Naive thymus-derived CD4-positive, alpha-beta T cell (primary cell): ENCODE data around the gene ITGA3. TPM values are rescaled to one million over a fixed set of nuclear protein-coding genes. Genes with fewer than 3 reads are reported as not detected.

Source experiments
- ATAC-seq: fragments of 150-1000 bp; cut with Tn5 transposase; 2 replicates; pipeline ENCODE4 v1.10.0; 2021; ENCODE audit warnings: mild to moderate bottlenecking, moderate library complexity
- CTCF ChIA-PET: fragments of 350-600 bp; sonication (Branson Sonifier 250); formaldehyde crosslinking; loops from one replicate; lab custom pipeline; 2021; ENCODE audit warnings: antibody characterized with exemption; lab: Charles Lee
- POLR2A ChIA-PET: fragments of 350-600 bp; sonication (Branson Sonifier 250); formaldehyde crosslinking; loops from one replicate; lab custom pipeline; 2021; ENCODE audit warnings: antibody characterized with exemption, inconsistent platforms; lab: Charles Lee
- DNase-seq, 9 donors: peaks; one replicate each; pipeline versions ENCODE4 v3.0.0 to v3.0.0-alpha.2; 2020 to 2022; ENCODE audit warnings: mixed read lengths in 1 of 9
- H3K27ac ChIP-seq: one replicate; pipeline ENCODE4 v1.7.0; 2013; ENCODE audit warnings: mild to moderate bottlenecking, low read depth, low read length, moderate library complexity
- H3K27me3 ChIP-seq, 2 donors: one replicate each; pipeline ENCODE4 v1.7.0; 2013; ENCODE audit warnings: low read length in 2 of 2, mild to moderate bottlenecking in 2 of 2, moderate library complexity in 2 of 2; ENCODE audit not compliant: control insufficient read depth in 2 of 2, insufficient read depth in 2 of 2
- H3K36me3 ChIP-seq, 3 experiments: 1 replicate in 2 of 3; 2 replicates in 1 of 3; pipeline ENCODE4 v1.7.0; 2013; ENCODE audit warnings: low read length in 3 of 3, mild to moderate bottlenecking in 3 of 3, moderate library complexity in 1 of 3; ENCODE audit not compliant: insufficient read depth in 3 of 3, control insufficient read depth in 2 of 3
- H3K4me1 ChIP-seq, 2 donors: one replicate each; pipeline ENCODE4 v1.7.0; 2013; ENCODE audit warnings: low read length in 2 of 2, mild to moderate bottlenecking in 2 of 2, moderate library complexity in 1 of 2; ENCODE audit not compliant: control insufficient read depth in 2 of 2, insufficient read depth in 2 of 2
- H3K4me3 ChIP-seq: 2 replicates; pipeline ENCODE4 v1.7.0; 2013; ENCODE audit warnings: mild to moderate bottlenecking, low read length
- H3K9me3 ChIP-seq, 3 experiments: 1 replicate in 2 of 3; 2 replicates in 1 of 3; pipeline ENCODE4 v1.7.0; 2013; ENCODE audit warnings: low read length in 3 of 3; ENCODE audit not compliant: control insufficient read depth in 2 of 3
- H3K27ac Mint-ChIP-seq, 9 donors: one replicate each; pipeline ENCODE4 v1.8.0; 2020 to 2022; ENCODE audit warnings: mixed read lengths in 9 of 9, mild to moderate bottlenecking in 8 of 9, moderate library complexity in 5 of 9, inconsistent platforms in 2 of 9
- H3K27me3 Mint-ChIP-seq, 5 donors: one replicate each; pipeline ENCODE4 v1.8.0; 2021 to 2022; ENCODE audit warnings: mixed read lengths in 5 of 5, mild to moderate bottlenecking in 1 of 5
- H3K36me3 Mint-ChIP-seq, 5 donors: one replicate each; pipeline ENCODE4 v1.8.0; 2020 to 2022; ENCODE audit warnings: mixed read lengths in 5 of 5, mild to moderate bottlenecking in 3 of 5, inconsistent platforms in 1 of 5
- H3K4me1 Mint-ChIP-seq, 7 donors: one replicate each; pipeline ENCODE4 v1.8.0; 2020 to 2022; ENCODE audit warnings: mixed read lengths in 7 of 7, mild to moderate bottlenecking in 3 of 7, inconsistent platforms in 1 of 7
- H3K4me3 Mint-ChIP-seq, 10 donors: one replicate each; pipeline ENCODE4 v1.8.0; 2020 to 2022; ENCODE audit warnings: mild to moderate bottlenecking in 10 of 10, mixed read lengths in 10 of 10, moderate library complexity in 6 of 10, inconsistent platforms in 2 of 10
- H3K9me3 Mint-ChIP-seq, 11 donors: one replicate each; pipeline ENCODE4 v1.8.0; 2020 to 2022; ENCODE audit warnings: mixed read lengths in 11 of 11, mild to moderate bottlenecking in 4 of 11, inconsistent platforms in 1 of 11, moderate library complexity in 1 of 11
- intact Hi-C, 2 donors: fragments of 100-400 bp; cut with micrococcal nuclease; formaldehyde crosslinking; loops; one replicate each; pipeline ENCODE4 v1.15.1; 2023
- polyA plus RNA-seq, 2 donors: library from polyadenylated mRNA; unstranded; fragments of 300-500 nt; fragmentation: Illumina TruSeq; gene quantifications; one replicate each; pipeline ENCODE4 v1.2.3, GENCODE V29; 2021
- total RNA-seq, 6 experiments: library from RNA in 5 of 6; stranded (reverse) in 5 of 6; gene quantifications; 1 replicate in 5 of 6; 2 replicates in 1 of 6; pipeline ENCODE4 v1.2.3 and lab custom pipeline; 2021 to 2026

Gene ITGA3
- total and polyA plus RNA-seq, 7 experiments from 2014 or later: 1.4 to 14.6 (median 5.4) TPM

GRCh38 chr17:50076221-50076590 lies 20.3 kb downstream of the ITGA3 start:
- POLR2A ChIA-PET: no interaction called here

GRCh38 chr17:50076591-50077235 lies 20.8 kb downstream of the ITGA3 start:
- Histone ChIP-seq H3K27ac (no peak overlapping the region), H3K9me3 (no peaks in the 10 kb centered on the region), H3K27me3 (no peaks in the 10 kb centered on the region), H3K36me3 (peaks cover 0 to 17% (median 0%) of the 10 kb centered on the region in 3 experiments), H3K4me1 (no peaks in the 10 kb centered on the region), H3K4me3 (no peak overlapping the region)
- no peak overlapping the region for H3K27ac Mint-ChIP-seq
- ATAC-seq (no peak), DNase-seq (no peak)
- H3K27me3 Mint-ChIP-seq: no peaks in the 10 kb centered on the region
- ChIA-PET POLR2A (no interaction called here), CTCF (interaction anchor here (2.2 kb wide), 1 partner anchor 11 kb away, joined by 8 read pairs; no protein-coding TSS in a partner anchor)
- no peak overlapping the region for H3K4me3 Mint-ChIP-seq
- intact Hi-C loops: no loop called here
- H3K9me3 Mint-ChIP-seq: peaks cover 0 to 3% (median 0%) of the 10 kb centered on the region in 11 donors
- H3K4me1 Mint-ChIP-seq: peaks cover 0 to 5% (median 0%) of the 10 kb centered on the region in 7 donors
- peaks cover under 1 to 33% (median 11%) of the 10 kb centered on the region in 5 donors for H3K36me3 Mint-ChIP-seq

More at GRCh38 chr17:50076221-50076590, 20.3 kb downstream of the ITGA3 start:
- no peak overlapping the region for H3K4me3 ChIP-seq
- H3K9me3 ChIP-seq: no peaks in the 10 kb centered on the region
- Mint-ChIP-seq H3K9me3 (peaks cover 0 to 3% (median 0%) of the 10 kb centered on the region in 11 donors), H3K4me3 (no peak overlapping the region), H3K27me3 (no peaks in the 10 kb centered on the region), H3K4me1 (peaks cover 0 to 5% (median 0%) of the 10 kb centered on the region in 7 donors), H3K27ac (no peak overlapping the region), H3K36me3 (peaks cover 6 to 35% (median 12%) of the 10 kb centered on the region in 5 donors)
- intact Hi-C loops: no loop called here
- CTCF ChIA-PET: interaction anchor here (0.8 kb wide), 1 partner anchor 78 kb away, joined by 3 read pairs; no protein-coding TSS in a partner anchor
- H3K36me3 ChIP-seq: peaks cover 0 to 18% (median 0%) of the 10 kb centered on the region in 3 experiments
- no peaks in the 10 kb centered on the region for H3K27me3 ChIP-seq
- no peaks in the 10 kb centered on the region for H3K4me1 ChIP-seq
- DNase-seq (no peak), ATAC-seq (no peak)
- H3K27ac ChIP-seq: no peak overlapping the region

GRCh38 chr17:50078430-50078829 lies 22.5 kb downstream of the ITGA3 start:
- H3K9me3 ChIP-seq: no peaks in the 10 kb centered on the region
- CTCF ChIA-PET: interaction anchor here (2.2 kb wide), 1 partner anchor 9 kb away, joined by 8 read pairs; no protein-coding TSS in a partner anchor
- peaks cover 0 to 3% (median 0%) of the 10 kb centered on the region in 11 donors for H3K9me3 Mint-ChIP-seq
- no peaks in the 10 kb centered on the region for H3K4me1 ChIP-seq
- no peak overlapping the region for H3K4me3 ChIP-seq
- no peaks in the 10 kb centered on the region for H3K27me3 Mint-ChIP-seq
- ATAC-seq (no peak), DNase-seq (no peak)
- H3K36me3 Mint-ChIP-seq: peaks cover 0 to 30% (median 10%) of the 10 kb centered on the region in 5 donors
- POLR2A ChIA-PET: no interaction called here
- H3K4me3 Mint-ChIP-seq: no peak overlapping the region
- no peaks in the 10 kb centered on the region for H3K27me3 ChIP-seq
- no peak overlapping the region for H3K27ac Mint-ChIP-seq
- intact Hi-C loops: no loop called here
- H3K4me1 Mint-ChIP-seq: no peaks in the 10 kb centered on the region
- H3K27ac ChIP-seq: no peak overlapping the region
- peaks cover 0 to 17% (median 0%) of the 10 kb centered on the region in 3 experiments for H3K36me3 ChIP-seq

- Mint-ChIP-seq H3K27ac (no peak overlapping the region), H3K4me1 (no peaks in the 10 kb centered on the region), H3K4me3 (no peak overlapping the region), H3K27me3 (no peaks in the 10 kb centered on the region), H3K9me3 (peaks cover 0 to 3% (median 0%) of the 10 kb centered on the region in 11 donors), H3K36me3 (peaks cover 0 to 30% (median 9%) of the 10 kb centered on the region in 5 donors)
- Histone ChIP-seq H3K27ac (no peak overlapping the region), H3K9me3 (no peaks in the 10 kb centered on the region), H3K36me3 (peaks cover 0 to 17% (median 0%) of the 10 kb centered on the region in 3 experiments), H3K4me1 (no peaks in the 10 kb centered on the region), H3K4me3 (no peak overlapping the region), H3K27me3 (no peaks in the 10 kb centered on the region)
- ChIA-PET CTCF (no interaction called here), POLR2A (no interaction called here)
- intact Hi-C loops: no loop called here
- ATAC-seq (peak; percentile 76), DNase-seq (no peak)
These were observed 23.6 kb downstream of the ITGA3 start for GRCh38 chr17:50079334-50080095.

- DNase-seq (no peak), ATAC-seq (no peak)
- H3K36me3 Mint-ChIP-seq: peaks cover 0 to 24% (median 3%) of the 10 kb centered on the region in 5 donors
- Histone ChIP-seq H3K4me1 (no peaks in the 10 kb centered on the region), H3K27ac (no peak overlapping the region), H3K27me3 (no peaks in the 10 kb centered on the region), H3K36me3 (peaks cover 0 to 17% (median 0%) of the 10 kb centered on the region in 3 experiments), H3K9me3 (no peaks in the 10 kb centered on the region), H3K4me3 (no peak overlapping the region)
- CTCF ChIA-PET: no interaction called here
- H3K4me1 Mint-ChIP-seq: no peaks in the 10 kb centered on the region
- POLR2A ChIA-PET: no interaction called here
- intact Hi-C loops: no loop called here
- H3K27me3 Mint-ChIP-seq: no peaks in the 10 kb centered on the region
- peaks cover 0 to 3% (median 0%) of the 10 kb centered on the region in 11 donors for H3K9me3 Mint-ChIP-seq
- H3K4me3 Mint-ChIP-seq: no peak overlapping the region
- no peak overlapping the region for H3K27ac Mint-ChIP-seq
These were observed 24.2 kb downstream of the ITGA3 start for GRCh38 chr17:50080096-50080480.

GRCh38 chr17:50080827-50081226 lies 24.9 kb downstream of the ITGA3 start:
- Mint-ChIP-seq H3K9me3 (peaks cover 0 to 3% (median 0%) of the 10 kb centered on the region in 11 donors), H3K36me3 (peaks cover 0 to 24% (median 3%) of the 10 kb centered on the region in 5 donors), H3K4me1 (no peaks in the 10 kb centered on the region), H3K4me3 (no peak overlapping the region), H3K27me3 (no peaks in the 10 kb centered on the region), H3K27ac (no peak overlapping the region)
- Histone ChIP-seq H3K27ac (no peak overlapping the region), H3K4me1 (no peaks in the 10 kb centered on the region), H3K4me3 (no peak overlapping the region), H3K36me3 (peaks cover 0 to 17% (median 0%) of the 10 kb centered on the region in 3 experiments), H3K27me3 (no peaks in the 10 kb centered on the region), H3K9me3 (no peaks in the 10 kb centered on the region)
- ChIA-PET CTCF (no interaction called here), POLR2A (no interaction called here)
- DNase-seq (no peak), ATAC-seq (no peak)
- intact Hi-C loops: no loop called here
